ENCODE measurements around the gene ITPA.

Gene ITPA

GRCh38 chr20:3248167-3248992, 39.1 kb downstream of the ITPA start:
- peak; percentile 16 for DNase-seq

- DNase-seq, result no peak
Measured at GRCh38 chr20:3248993-3249347, 39.7 kb downstream of the ITPA start.

GRCh38 chr20:3250091-3250504, 40.8 kb downstream of the ITPA start:
- DNase-seq, result no peak

- DNase-seq, result no peak
Measured at GRCh38 chr20:3251806-3252205, 42.5 kb downstream of the ITPA start.

- DNase-seq, result no peak
Measured at GRCh38 chr20:3255728-3256127, 46.4 kb downstream of the ITPA start.

GRCh38 chr20:3258429-3258828, 49.1 kb downstream of the ITPA start:
- DNase-seq, result no peak

- no peak for DNase-seq
Measured at GRCh38 chr20:3262566-3262965, 53.3 kb downstream of the ITPA start.

- no peak for DNase-seq
Measured at GRCh38 chr20:3270051-3270450, 60.8 kb downstream of the ITPA start.

- no peak for DNase-seq
Measured at GRCh38 chr20:3273371-3273770, 64.1 kb downstream of the ITPA start.
